Measurements from ENCODE around the gene EHD1. TPM values are rescaled to one million over a fixed set of nuclear protein-coding genes. Genes with fewer than 3 reads are reported as not detected.

Gene EHD1
- total RNA-seq, 1 donor from 2014 or later: 111 TPM

DNA sequence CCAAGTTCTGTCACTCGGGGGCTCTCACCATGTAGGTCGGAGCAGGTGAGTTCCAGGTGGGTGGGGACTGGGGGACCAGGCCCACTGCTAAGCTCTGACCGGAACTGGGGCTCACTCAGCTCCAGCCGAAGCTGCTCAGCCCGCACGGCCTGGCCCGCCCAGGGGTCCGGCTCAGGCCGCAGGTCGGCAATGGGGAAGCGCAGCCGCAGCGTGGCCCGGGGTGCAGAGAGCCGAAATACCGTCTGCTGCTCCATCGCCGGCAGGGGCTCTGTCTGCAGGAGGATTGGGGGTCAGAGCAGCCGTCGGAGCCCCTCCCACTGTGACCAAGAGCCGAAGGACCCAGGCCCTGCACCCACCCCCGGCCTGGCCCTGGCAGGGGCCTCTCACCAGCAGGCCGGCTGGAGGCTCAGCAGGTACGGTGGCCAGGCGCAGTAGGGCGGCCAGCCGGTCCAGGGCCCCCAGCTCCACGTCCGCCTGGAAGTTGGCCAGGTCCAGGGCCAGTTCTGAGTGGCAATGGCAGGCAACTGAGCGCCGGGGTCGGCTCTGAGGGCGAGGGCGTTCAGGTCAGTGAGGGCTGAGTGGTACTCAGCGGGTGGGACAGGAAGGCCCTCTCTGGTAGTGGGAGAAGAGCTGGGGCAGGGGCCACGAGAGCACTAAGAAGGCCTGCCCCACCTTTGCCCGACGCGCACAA is 31.4 kb upstream of the EHD1 start:
- Mint-ChIP-seq H3K27ac (ENCODE audit: unreplicated experiment) (no peak overlapping the region), H3K9me3 (ENCODE audit: low read depth) (no peaks in the 10 kb centered on the region), H3K4me3 (ENCODE audit: unreplicated experiment) (no peak overlapping the region), H3K36me3 (ENCODE audit: low read depth) (peaks cover 27% of the 10 kb centered on the region), H3K27me3 (ENCODE audit: low read depth) (no peaks in the 10 kb centered on the region), H3K4me1 (ENCODE audit: low read depth) (no peaks in the 10 kb centered on the region)
- TF ChIP-seq, protein P1, sequence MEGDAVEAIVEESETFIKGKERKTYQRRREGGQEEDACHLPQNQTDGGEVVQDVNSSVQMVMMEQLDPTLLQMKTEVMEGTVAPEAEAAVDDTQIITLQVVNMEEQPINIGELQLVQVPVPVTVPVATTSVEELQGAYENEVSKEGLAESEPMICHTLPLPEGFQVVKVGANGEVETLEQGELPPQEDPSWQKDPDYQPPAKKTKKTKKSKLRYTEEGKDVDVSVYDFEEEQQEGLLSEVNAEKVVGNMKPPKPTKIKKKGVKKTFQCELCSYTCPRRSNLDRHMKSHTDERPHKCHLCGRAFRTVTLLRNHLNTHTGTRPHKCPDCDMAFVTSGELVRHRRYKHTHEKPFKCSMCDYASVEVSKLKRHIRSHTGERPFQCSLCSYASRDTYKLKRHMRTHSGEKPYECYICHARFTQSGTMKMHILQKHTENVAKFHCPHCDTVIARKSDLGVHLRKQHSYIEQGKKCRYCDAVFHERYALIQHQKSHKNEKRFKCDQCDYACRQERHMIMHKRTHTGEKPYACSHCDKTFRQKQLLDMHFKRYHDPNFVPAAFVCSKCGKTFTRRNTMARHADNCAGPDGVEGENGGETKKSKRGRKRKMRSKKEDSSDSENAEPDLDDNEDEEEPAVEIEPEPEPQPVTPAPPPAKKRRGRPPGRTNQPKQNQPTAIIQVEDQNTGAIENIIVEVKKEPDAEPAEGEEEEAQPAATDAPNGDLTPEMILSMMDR (IDR thresholded peaks at IDR 0.05): no peak
- DNase-seq (ENCODE audit: low spot score): no peak

GRCh38 chr11:64908766-64909165 is 30.3 kb upstream of the EHD1 start:
- H3K4me1 Mint-ChIP-seq (ENCODE audit: low read depth): no peaks in the 10 kb centered on the region
- H3K4me3 Mint-ChIP-seq (ENCODE audit: unreplicated experiment): no peak overlapping the region
- peaks cover 28% of the 10 kb centered on the region for H3K36me3 Mint-ChIP-seq (ENCODE audit: low read depth)
- H3K27me3 Mint-ChIP-seq (ENCODE audit: low read depth): no peaks in the 10 kb centered on the region
- TF ChIP-seq, protein P1 (IDR thresholded peaks at IDR 0.05): no peak
- DNase-seq (ENCODE audit: low spot score): no peak
- H3K27ac Mint-ChIP-seq (ENCODE audit: unreplicated experiment): no peak overlapping the region
- no peaks in the 10 kb centered on the region for H3K9me3 Mint-ChIP-seq (ENCODE audit: low read depth)

- H3K9me3 Mint-ChIP-seq (ENCODE audit: low read depth): no peaks in the 10 kb centered on the region
- TF ChIP-seq, protein P1 (IDR thresholded peaks at IDR 0.05): no peak
- no peak overlapping the region for H3K27ac Mint-ChIP-seq (ENCODE audit: unreplicated experiment)
- no peaks in the 10 kb centered on the region for H3K27me3 Mint-ChIP-seq (ENCODE audit: low read depth)
- no peaks in the 10 kb centered on the region for H3K4me1 Mint-ChIP-seq (ENCODE audit: low read depth)
- no peak overlapping the region for H3K4me3 Mint-ChIP-seq (ENCODE audit: unreplicated experiment)
- peaks cover 26% of the 10 kb centered on the region for H3K36me3 Mint-ChIP-seq (ENCODE audit: low read depth)
- DNase-seq (ENCODE audit: low spot score): no peak
Observed at GRCh38 chr11:64906314-64906635, 27.9 kb upstream of the EHD1 start.

- H3K36me3 Mint-ChIP-seq (ENCODE audit: low read depth): peaks cover 24% of the 10 kb centered on the region
- no peaks in the 10 kb centered on the region for H3K4me1 Mint-ChIP-seq (ENCODE audit: low read depth)
- no peak overlapping the region for H3K4me3 Mint-ChIP-seq (ENCODE audit: unreplicated experiment)
- TF ChIP-seq, protein P1 (IDR thresholded peaks at IDR 0.05): no peak
- H3K27me3 Mint-ChIP-seq (ENCODE audit: low read depth): no peaks in the 10 kb centered on the region
- H3K9me3 Mint-ChIP-seq (ENCODE audit: low read depth): no peaks in the 10 kb centered on the region
- DNase-seq (ENCODE audit: low spot score): no peak
- no peak overlapping the region for H3K27ac Mint-ChIP-seq (ENCODE audit: unreplicated experiment)
Observed at GRCh38 chr11:64905516-64906313, 27.3 kb upstream of the EHD1 start.

GRCh38 chr11:64903291-64903833 is 24.9 kb upstream of the EHD1 start:
- no peaks in the 10 kb centered on the region for H3K4me1 Mint-ChIP-seq (ENCODE audit: low read depth)
- no peak for DNase-seq (ENCODE audit: low spot score)
- H3K36me3 Mint-ChIP-seq (ENCODE audit: low read depth): peaks cover 30% of the 10 kb centered on the region
- no peak overlapping the region for H3K4me3 Mint-ChIP-seq (ENCODE audit: unreplicated experiment)
- H3K9me3 Mint-ChIP-seq (ENCODE audit: low read depth): no peaks in the 10 kb centered on the region
- no peaks in the 10 kb centered on the region for H3K27me3 Mint-ChIP-seq (ENCODE audit: low read depth)
- TF ChIP-seq, protein P1 (IDR thresholded peaks at IDR 0.05): no peak
- no peak overlapping the region for H3K27ac Mint-ChIP-seq (ENCODE audit: unreplicated experiment)

Measured in chondrocyte (in vitro differentiated cells).